Panc1 (cell line): ENCODE results near the gene TMEM129. TPM values are rescaled to one million over a fixed set of nuclear protein-coding genes. Genes with fewer than 3 reads are reported as not detected.

Experiments
- ATAC-seq: fragments of 200-7000 bp; cut with Tn5 transposase; 2 replicates; pipeline ENCODE4 v1.9.1; 2020; ENCODE audit warnings: mild to moderate bottlenecking, moderate library complexity
- BruUV-seq: library from RNA; stranded (reverse); fragments of 400-500 nt; replicated peaks from 2 replicates; lab custom pipeline; 2021; lab: Mats Ljungman, UMichigan
- CTCF ChIA-PET: fragments of 300-600 bp; sonication (Branson Sonifier 250); formaldehyde crosslinking; loops from one replicate; lab custom pipeline; 2022; ENCODE audit warnings: antibody characterized with exemption; lab: Charles Lee
- POLR2A ChIA-PET: fragments of 300-600 bp; sonication (Branson Sonifier 250); formaldehyde crosslinking; loops from one replicate; lab custom pipeline; 2022; ENCODE audit warnings: antibody characterized with exemption; lab: Charles Lee
- DNase-seq: peaks from one replicate; pipeline ENCODE4 v3.0.0-alpha.2; 2010; ENCODE audit warnings: low read depth, low spot score
- H3K27ac ChIP-seq: 2 replicates; pipeline ENCODE4 v1.5.1; 2011; ENCODE audit warnings: mild to moderate bottlenecking, low read length, inconsistent platforms
- H3K27me3 ChIP-seq: fragments of 200-500 bp; sonication (Bioruptor generic); 2 replicates; pipeline ENCODE4 v1.6.0; 2014; ENCODE audit warnings: low read length, inconsistent platforms; ENCODE audit not compliant: control insufficient read depth, insufficient read depth
- H3K36me3 ChIP-seq: fragments of 200-500 bp; sonication (Bioruptor generic); 2 replicates; pipeline ENCODE4 v1.5.1; 2014; ENCODE audit warnings: inconsistent platforms, mild to moderate bottlenecking, low read length, moderate library complexity; ENCODE audit not compliant: control insufficient read depth, insufficient read depth
- H3K4me1 ChIP-seq: 2 replicates; pipeline ENCODE4 v1.5.1; 2011; ENCODE audit warnings: inconsistent platforms, mild to moderate bottlenecking, low read length, moderate library complexity; ENCODE audit not compliant: control insufficient read depth, insufficient read depth
- H3K4me3 ChIP-seq, 2 experiments: 2 replicates each; pipeline ENCODE4 v1.5.1; 2011 to 2012; ENCODE audit warnings: low read depth in 2 of 2, low read length in 2 of 2, mild to moderate bottlenecking in 2 of 2, inconsistent platforms in 1 of 2, moderate library complexity in 1 of 2
- H3K9me3 ChIP-seq: fragments of 200-500 bp; sonication (Bioruptor generic); 2 replicates; pipeline ENCODE4 v1.5.1; 2014; ENCODE audit warnings: low read depth, mild to moderate bottlenecking, inconsistent platforms, low read length, moderate library complexity; ENCODE audit not compliant: control insufficient read depth, insufficient read depth
- POLR2AphosphoS5 ChIP-seq: IDR thresholded peaks from 2 replicates; pipeline ENCODE4 v1.6.1; 2012; ENCODE audit warnings: mild to moderate bottlenecking, low read depth, low read length, moderate library complexity
- SIN3A ChIP-seq: IDR thresholded peaks from 2 replicates; pipeline ENCODE4 v1.6.1; 2012; ENCODE audit warnings: low read depth, mild to moderate bottlenecking, low read length, moderate library complexity, borderline replicate concordance; ENCODE audit not compliant: insufficient read depth
- TCF7L2 ChIP-seq: IDR thresholded peaks from 2 replicates; pipeline ENCODE4 v1.6.1; 2011; ENCODE audit warnings: mild to moderate bottlenecking, low read depth, low read length, inconsistent platforms
- in situ Hi-C: cut with HindIII; loops from 2 replicates; pipeline ENCODE4 v1.10.0; 2016; ENCODE audit warnings: low sequenced_read_pairs, low pct_unique_long_range_greater_than_20kb
- intact Hi-C: fragments of 100-400 bp; cut with micrococcal nuclease; formaldehyde crosslinking; loops from one replicate; pipeline ENCODE4 v1.10.0; 2022; ENCODE audit not compliant: unreplicated experiment
- total RNA-seq: library from RNA; stranded (reverse); gene quantifications from one replicate; pipeline ENCODE4 v1.2.1, GENCODE V29; 2021; ENCODE audit not compliant: unreplicated experiment
- TF ChIP-seq, protein P1 (sequence below): fragments of 450-650 bp; IDR thresholded peaks from 2 replicates; pipeline ENCODE4 v1.5.1; 2017; ENCODE audit warnings: mild to moderate bottlenecking
- TF ChIP-seq, protein P2 (sequence below), 2 experiments: IDR thresholded peaks; 2 replicates each; pipeline ENCODE4 v1.6.1; 2011 to 2012; ENCODE audit warnings: low read depth in 2 of 2, control low read depth in 1 of 2, low read length in 1 of 2, mild to moderate bottlenecking in 1 of 2, moderate library complexity in 1 of 2; ENCODE audit not compliant: insufficient read depth in 1 of 2

Gene TMEM129
- total RNA-seq, 1 experiment from 2014 or later = 32.6 TPM

DNA sequence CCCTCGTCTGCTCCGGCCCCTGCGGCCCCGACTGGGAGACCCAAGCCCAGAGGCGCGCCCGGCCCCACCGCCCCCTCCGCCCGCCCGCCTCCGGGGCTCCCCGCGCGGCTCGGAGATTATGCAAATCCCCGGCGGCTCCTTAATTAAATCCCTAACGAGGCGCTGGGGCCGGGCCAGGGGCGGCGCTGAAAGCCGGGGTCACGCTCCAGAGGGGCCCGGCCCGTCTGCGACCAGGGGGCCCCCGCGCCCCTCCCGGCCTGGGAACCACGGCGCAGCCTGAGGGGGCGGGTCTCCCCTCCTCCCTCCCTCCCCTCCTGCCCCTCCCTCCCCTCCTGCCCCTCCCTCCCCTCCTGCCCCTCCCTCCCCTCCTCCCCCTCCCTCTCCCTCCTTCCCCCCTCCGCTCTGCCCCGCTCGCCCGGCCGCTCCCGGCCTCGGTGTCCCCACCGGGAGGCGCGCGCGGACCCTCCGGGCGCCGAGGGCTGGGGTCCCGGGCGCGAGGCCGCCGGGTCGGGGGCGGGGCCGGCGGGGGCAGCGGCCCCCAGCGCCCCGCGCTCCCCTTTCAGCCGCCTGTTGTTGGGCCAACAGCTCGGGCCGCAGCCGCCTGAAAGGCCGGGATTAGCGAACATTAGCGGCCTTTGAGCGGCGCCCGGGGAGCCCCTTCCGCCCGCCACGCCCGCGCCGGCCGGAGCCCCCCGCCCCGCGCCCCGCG, 46.1 kb upstream of the TMEM129 start:
- no peaks in the 10 kb centered on the region for H3K36me3 ChIP-seq
- ChIA-PET CTCF (interaction anchor here (1.0 kb wide), 1 partner anchor 19 kb away, joined by 15 read pairs; no protein-coding TSS in a partner anchor), POLR2A (interaction anchor here (0.6 kb wide), 1 partner anchor 11 kb away, joined by 4 read pairs; no protein-coding TSS in a partner anchor)
- peak overlapping the region in 1 of 2 experiments; percentile 15; a peak in 2 of 4 replicates for H3K4me3 ChIP-seq
- H3K4me1 ChIP-seq = peaks cover 9% of the 10 kb centered on the region; the same call in 1 of the 2 replicates
- H3K27me3 ChIP-seq = no peaks in the 10 kb centered on the region
- TF ChIP-seq, protein P1, sequence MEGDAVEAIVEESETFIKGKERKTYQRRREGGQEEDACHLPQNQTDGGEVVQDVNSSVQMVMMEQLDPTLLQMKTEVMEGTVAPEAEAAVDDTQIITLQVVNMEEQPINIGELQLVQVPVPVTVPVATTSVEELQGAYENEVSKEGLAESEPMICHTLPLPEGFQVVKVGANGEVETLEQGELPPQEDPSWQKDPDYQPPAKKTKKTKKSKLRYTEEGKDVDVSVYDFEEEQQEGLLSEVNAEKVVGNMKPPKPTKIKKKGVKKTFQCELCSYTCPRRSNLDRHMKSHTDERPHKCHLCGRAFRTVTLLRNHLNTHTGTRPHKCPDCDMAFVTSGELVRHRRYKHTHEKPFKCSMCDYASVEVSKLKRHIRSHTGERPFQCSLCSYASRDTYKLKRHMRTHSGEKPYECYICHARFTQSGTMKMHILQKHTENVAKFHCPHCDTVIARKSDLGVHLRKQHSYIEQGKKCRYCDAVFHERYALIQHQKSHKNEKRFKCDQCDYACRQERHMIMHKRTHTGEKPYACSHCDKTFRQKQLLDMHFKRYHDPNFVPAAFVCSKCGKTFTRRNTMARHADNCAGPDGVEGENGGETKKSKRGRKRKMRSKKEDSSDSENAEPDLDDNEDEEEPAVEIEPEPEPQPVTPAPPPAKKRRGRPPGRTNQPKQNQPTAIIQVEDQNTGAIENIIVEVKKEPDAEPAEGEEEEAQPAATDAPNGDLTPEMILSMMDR = no peak
- TF ChIP-seq SIN3A (no peak), POLR2AphosphoS5 (no peak), TCF7L2 (no peak)
- TF ChIP-seq, protein P2, sequence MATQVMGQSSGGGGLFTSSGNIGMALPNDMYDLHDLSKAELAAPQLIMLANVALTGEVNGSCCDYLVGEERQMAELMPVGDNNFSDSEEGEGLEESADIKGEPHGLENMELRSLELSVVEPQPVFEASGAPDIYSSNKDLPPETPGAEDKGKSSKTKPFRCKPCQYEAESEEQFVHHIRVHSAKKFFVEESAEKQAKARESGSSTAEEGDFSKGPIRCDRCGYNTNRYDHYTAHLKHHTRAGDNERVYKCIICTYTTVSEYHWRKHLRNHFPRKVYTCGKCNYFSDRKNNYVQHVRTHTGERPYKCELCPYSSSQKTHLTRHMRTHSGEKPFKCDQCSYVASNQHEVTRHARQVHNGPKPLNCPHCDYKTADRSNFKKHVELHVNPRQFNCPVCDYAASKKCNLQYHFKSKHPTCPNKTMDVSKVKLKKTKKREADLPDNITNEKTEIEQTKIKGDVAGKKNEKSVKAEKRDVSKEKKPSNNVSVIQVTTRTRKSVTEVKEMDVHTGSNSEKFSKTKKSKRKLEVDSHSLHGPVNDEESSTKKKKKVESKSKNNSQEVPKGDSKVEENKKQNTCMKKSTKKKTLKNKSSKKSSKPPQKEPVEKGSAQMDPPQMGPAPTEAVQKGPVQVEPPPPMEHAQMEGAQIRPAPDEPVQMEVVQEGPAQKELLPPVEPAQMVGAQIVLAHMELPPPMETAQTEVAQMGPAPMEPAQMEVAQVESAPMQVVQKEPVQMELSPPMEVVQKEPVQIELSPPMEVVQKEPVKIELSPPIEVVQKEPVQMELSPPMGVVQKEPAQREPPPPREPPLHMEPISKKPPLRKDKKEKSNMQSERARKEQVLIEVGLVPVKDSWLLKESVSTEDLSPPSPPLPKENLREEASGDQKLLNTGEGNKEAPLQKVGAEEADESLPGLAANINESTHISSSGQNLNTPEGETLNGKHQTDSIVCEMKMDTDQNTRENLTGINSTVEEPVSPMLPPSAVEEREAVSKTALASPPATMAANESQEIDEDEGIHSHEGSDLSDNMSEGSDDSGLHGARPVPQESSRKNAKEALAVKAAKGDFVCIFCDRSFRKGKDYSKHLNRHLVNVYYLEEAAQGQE (IDR thresholded peaks at IDR 0.05; ENCODE audit: insufficient read depth in 1 of 2, low read depth in 2 of 2, low read length in 1 of 2) = no peak
- in situ Hi-C loops = no loop called here
- no TSS peak for BruUV-seq
- peak; percentile 17; the same call in 1 of the 2 replicates for ATAC-seq
- no peaks in the 10 kb centered on the region for H3K9me3 ChIP-seq
- intact Hi-C loops = no loop called here
- H3K27ac ChIP-seq = no peak overlapping the region
- DNase-seq = no peak

DNA sequence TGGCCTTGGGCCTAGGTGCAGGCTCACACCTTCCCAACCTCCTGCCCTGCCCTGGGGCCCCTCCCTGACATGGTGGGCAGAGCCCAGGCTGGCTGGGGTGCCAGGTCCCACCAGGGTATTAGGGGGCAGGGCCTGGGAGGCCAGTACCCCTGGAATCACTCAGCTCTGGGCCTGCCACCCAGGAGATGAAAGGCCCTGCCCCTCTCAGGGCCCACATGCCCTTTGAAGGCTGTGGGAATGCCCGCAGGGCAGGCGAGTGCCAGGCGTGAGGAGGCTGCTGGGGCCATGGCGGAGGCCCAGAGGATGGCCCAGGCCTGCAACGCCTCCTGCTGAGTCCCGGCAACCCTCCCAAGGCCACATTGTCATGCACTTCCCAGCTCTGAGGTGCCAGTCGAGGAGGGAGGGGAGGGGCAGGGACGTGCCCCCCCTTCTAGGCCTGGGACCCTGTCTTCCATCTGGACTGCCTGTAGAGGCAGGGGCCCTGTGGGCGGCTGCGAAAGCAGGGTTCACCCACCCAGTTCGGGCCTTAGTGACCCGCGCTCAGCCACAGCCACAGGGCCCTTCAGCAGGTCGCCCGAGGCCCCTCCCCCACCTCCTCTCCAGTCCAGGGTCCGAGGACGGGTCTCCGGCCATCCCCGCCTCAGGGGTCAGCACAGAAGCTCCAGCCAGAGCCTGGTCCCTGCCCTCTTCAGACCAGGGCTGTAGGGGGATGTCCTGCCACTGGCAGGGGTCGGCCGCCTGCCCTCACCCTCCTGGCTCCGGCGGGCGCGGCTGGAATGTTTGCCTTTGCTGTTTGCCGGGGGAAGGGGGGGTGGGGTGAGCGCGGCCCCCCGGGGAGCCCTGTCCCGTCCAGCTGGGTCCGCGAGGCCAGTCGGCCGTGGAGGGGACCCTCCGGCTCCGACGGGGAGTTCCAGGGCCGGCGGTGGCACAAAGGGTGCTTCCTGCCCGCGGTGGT, 45.3 kb upstream of the TMEM129 start:
- Histone ChIP-seq H3K4me1 (peaks cover 9% of the 10 kb centered on the region; the same call in 1 of the 2 replicates), H3K4me3 (peak overlapping the region in 1 of 2 experiments; percentile 13; a peak in 1 of 4 replicates), H3K27me3 (no peaks in the 10 kb centered on the region), H3K9me3 (no peaks in the 10 kb centered on the region), H3K27ac (no peak overlapping the region), H3K36me3 (no peaks in the 10 kb centered on the region)
- ChIA-PET POLR2A (no interaction called here), CTCF (no interaction called here)
- no peak for TF ChIP-seq SIN3A
- 0 out of 2 replicates have a peak, but pooled peaks have one; percentile 57 for TF ChIP-seq TCF7L2
- intact Hi-C loops = no loop called here
- ATAC-seq (peak; percentile 51), DNase-seq (no peak)
- in situ Hi-C loops = no loop called here
- no TSS peak for BruUV-seq
